DMS153 treated with DMSO at 0.1 percent for 48 hours (cell line): ENCODE data around the gene DRC7.
"Not testable (repeated sequence)": the region's sequence is repeated elsewhere in the genome, so short reads cannot be mapped to it uniquely, and the experiment has no call there.

ENCODE experiments used
- DNase-seq: peaks from one replicate; lab custom pipeline; 2025; ENCODE audit not compliant: unreplicated experiment; lab: John Stamatoyannopoulos, UW

Gene DRC7

GRCh38 chr16:57734925-57735754 lies 40.5 kb downstream of the DRC7 start:
- DNase-seq, result peak; percentile 99

GRCh38 chr16:57735755-57736418 lies 41.3 kb downstream of the DRC7 start, which contains the start of gene KATNB1:
Gene KATNB1, plus strand, starts transcription at chr16:57735770. Its CDS starts 1,474 bp downstream, at chr16:57737244.
- DNase-seq, result no peak

GRCh38 chr16:57736419-57737351 lies 42.1 kb downstream of the DRC7 start:
- DNase-seq, result peak; percentile 46

GRCh38 chr16:57738844-57739243 lies 44.2 kb downstream of the DRC7 start:
- DNase-seq, result no peak

GRCh38 chr16:57739756-57740422 lies 45.3 kb downstream of the DRC7 start:
- DNase-seq, result no peak

- DNase-seq, result no peak
These were observed 45.9 kb downstream of the DRC7 start for GRCh38 chr16:57740423-57741071.

GRCh38 chr16:57741660-57742191 lies 47.1 kb downstream of the DRC7 start:
- DNase-seq, result no peak

GRCh38 chr16:57742543-57742942 lies 47.9 kb downstream of the DRC7 start:
- peak; percentile 39 for DNase-seq

GRCh38 chr16:57743458-57743857 lies 48.9 kb downstream of the DRC7 start:
- no peak for DNase-seq

GRCh38 chr16:57743886-57744641 lies 49.5 kb downstream of the DRC7 start:
- DNase-seq, result no peak

GRCh38 chr16:57744642-57744903 lies 50.0 kb downstream of the DRC7 start:
- DNase-seq, result no peak

- no peak for DNase-seq
These were observed 51.2 kb downstream of the DRC7 start for GRCh38 chr16:57745768-57746167.

GRCh38 chr16:57746316-57746715 lies 51.7 kb downstream of the DRC7 start:
- DNase-seq, result not testable (repeated sequence)

GRCh38 chr16:57747091-57747490 lies 52.5 kb downstream of the DRC7 start:
- DNase-seq, result no peak

- no peak for DNase-seq
These were observed 52.9 kb downstream of the DRC7 start for GRCh38 chr16:57747496-57747895.

GRCh38 chr16:57747996-57748395 lies 53.4 kb downstream of the DRC7 start:
- no peak for DNase-seq

- DNase-seq, result no peak
These were observed 54.0 kb downstream of the DRC7 start for GRCh38 chr16:57748596-57748995.

GRCh38 chr16:57749101-57749692 lies 54.6 kb downstream of the DRC7 start:
- DNase-seq, result no peak

GRCh38 chr16:57749856-57750452 lies 55.3 kb downstream of the DRC7 start:
- no peak for DNase-seq
